HUES48 (cell line): ENCODE data around the gene MAP3K5.

Source experiments
- H3K27ac ChIP-seq: one replicate; pipeline ENCODE4 v1.7.0; 2013; ENCODE audit warnings: low read depth, low read length, inconsistent platforms
- H3K27me3 ChIP-seq: 2 replicates; pipeline ENCODE4 v1.6.1; 2013; ENCODE audit warnings: mild to moderate bottlenecking, low read length; ENCODE audit not compliant: control insufficient read depth, insufficient read depth
- H3K36me3 ChIP-seq: 2 replicates; pipeline ENCODE4 v1.6.1; 2013; ENCODE audit warnings: low read length; ENCODE audit not compliant: control insufficient read depth, insufficient read depth
- H3K4me1 ChIP-seq: 2 replicates; pipeline ENCODE4 v1.6.1; 2013; ENCODE audit warnings: mild to moderate bottlenecking, low read length; ENCODE audit not compliant: control insufficient read depth, insufficient read depth
- H3K4me3 ChIP-seq: 2 replicates; pipeline ENCODE4 v1.5.1; 2013; ENCODE audit warnings: mild to moderate bottlenecking, low read depth, low read length
- H3K9ac ChIP-seq: 2 replicates; pipeline ENCODE4 v1.6.1; 2013; ENCODE audit warnings: mild to moderate bottlenecking, low read depth, low read length, moderate library complexity
- H3K9me3 ChIP-seq: 2 replicates; pipeline ENCODE4 v1.6.1; 2013; ENCODE audit warnings: low read length; ENCODE audit not compliant: control insufficient read depth, insufficient read depth

The MAP3K5 gene

GRCh38 chr6:136729832-136730231 lies 62.4 kb downstream of the MAP3K5 start:
- no peaks in the 10 kb centered on the region for H3K36me3 ChIP-seq
- no peaks in the 10 kb centered on the region for H3K4me1 ChIP-seq
- H3K27ac ChIP-seq = no peak overlapping the region
- no peak overlapping the region for H3K9ac ChIP-seq
- no peaks in the 10 kb centered on the region for H3K27me3 ChIP-seq
- no peak overlapping the region for H3K4me3 ChIP-seq
- no peaks in the 10 kb centered on the region for H3K9me3 ChIP-seq

- H3K27me3 ChIP-seq = no peaks in the 10 kb centered on the region
- no peaks in the 10 kb centered on the region for H3K9me3 ChIP-seq
- H3K27ac ChIP-seq = no peak overlapping the region
- H3K4me3 ChIP-seq = no peak overlapping the region
- no peak overlapping the region for H3K9ac ChIP-seq
- no peaks in the 10 kb centered on the region for H3K36me3 ChIP-seq
- H3K4me1 ChIP-seq = no peaks in the 10 kb centered on the region
Measured at GRCh38 chr6:136728976-136729515, 63.2 kb downstream of the MAP3K5 start.

- no peak overlapping the region for H3K27ac ChIP-seq
Measured at GRCh38 chr6:136728033-136728939, 64.0 kb downstream of the MAP3K5 start.

GRCh38 chr6:136726837-136727557 lies 65.3 kb downstream of the MAP3K5 start:
- Histone ChIP-seq H3K9me3 (no peaks in the 10 kb centered on the region), H3K27me3 (no peaks in the 10 kb centered on the region), H3K4me1 (no peaks in the 10 kb centered on the region), H3K4me3 (no peak overlapping the region), H3K9ac (no peak overlapping the region), H3K27ac (no peak overlapping the region), H3K36me3 (no peaks in the 10 kb centered on the region)

More at GRCh38 chr6:136728033-136728939, 64.0 kb downstream of the MAP3K5 start:
- H3K36me3 ChIP-seq = no peaks in the 10 kb centered on the region
- H3K9ac ChIP-seq = no peak overlapping the region
- H3K9me3 ChIP-seq = no peaks in the 10 kb centered on the region
- no peak overlapping the region for H3K4me3 ChIP-seq
- H3K27me3 ChIP-seq = no peaks in the 10 kb centered on the region
- no peaks in the 10 kb centered on the region for H3K4me1 ChIP-seq

GRCh38 chr6:136725124-136725523 lies 67.2 kb downstream of the MAP3K5 start:
- H3K4me1 ChIP-seq = no peaks in the 10 kb centered on the region
- no peak overlapping the region for H3K4me3 ChIP-seq
- H3K9ac ChIP-seq = no peak overlapping the region
- no peak overlapping the region for H3K27ac ChIP-seq
- no peaks in the 10 kb centered on the region for H3K27me3 ChIP-seq
- H3K9me3 ChIP-seq = no peaks in the 10 kb centered on the region
- H3K36me3 ChIP-seq = no peaks in the 10 kb centered on the region

- no peak overlapping the region for H3K9ac ChIP-seq
- H3K27me3 ChIP-seq = no peaks in the 10 kb centered on the region
- 0 out of 2 replicates have a peak, but pooled peaks cover 3% of the 10 kb centered on the region for H3K4me1 ChIP-seq
- H3K36me3 ChIP-seq = no peaks in the 10 kb centered on the region
- H3K9me3 ChIP-seq = no peaks in the 10 kb centered on the region
- H3K27ac ChIP-seq = no peak overlapping the region
- no peak overlapping the region for H3K4me3 ChIP-seq
Measured at GRCh38 chr6:136723780-136724179, 68.5 kb downstream of the MAP3K5 start.

- H3K4me1 ChIP-seq = 0 out of 2 replicates have a peak, but pooled peaks cover 3% of the 10 kb centered on the region
- H3K9ac ChIP-seq = no peak overlapping the region
- no peaks in the 10 kb centered on the region for H3K36me3 ChIP-seq
- H3K27ac ChIP-seq = no peak overlapping the region
- no peaks in the 10 kb centered on the region for H3K9me3 ChIP-seq
- no peak overlapping the region for H3K4me3 ChIP-seq
- H3K27me3 ChIP-seq = no peaks in the 10 kb centered on the region
Measured at GRCh38 chr6:136721467-136721866, 70.8 kb downstream of the MAP3K5 start.

- Histone ChIP-seq H3K9me3 (no peaks in the 10 kb centered on the region), H3K4me1 (0 out of 2 replicates have a peak, but pooled peaks cover 3% of the 10 kb centered on the region), H3K36me3 (no peaks in the 10 kb centered on the region), H3K4me3 (no peak overlapping the region), H3K27me3 (no peaks in the 10 kb centered on the region), H3K27ac (no peak overlapping the region), H3K9ac (no peak overlapping the region)
Measured at GRCh38 chr6:136720045-136720770, 72.1 kb downstream of the MAP3K5 start.

- Histone ChIP-seq H3K9me3 (no peaks in the 10 kb centered on the region), H3K4me3 (no peak overlapping the region), H3K4me1 (0 out of 2 replicates have a peak, but pooled peaks cover 3% of the 10 kb centered on the region), H3K36me3 (no peaks in the 10 kb centered on the region), H3K27ac (peak overlapping the region; percentile 2), H3K9ac (no peak overlapping the region), H3K27me3 (no peaks in the 10 kb centered on the region)
Measured at GRCh38 chr6:136719280-136720044, 72.8 kb downstream of the MAP3K5 start.

- no peaks in the 10 kb centered on the region for H3K27me3 ChIP-seq
- no peaks in the 10 kb centered on the region for H3K9me3 ChIP-seq
- H3K36me3 ChIP-seq = no peaks in the 10 kb centered on the region
- H3K9ac ChIP-seq = no peak overlapping the region
- H3K4me3 ChIP-seq = no peak overlapping the region
- H3K27ac ChIP-seq = no peak overlapping the region
- 0 out of 2 replicates have a peak, but pooled peaks cover 3% of the 10 kb centered on the region for H3K4me1 ChIP-seq
Measured at GRCh38 chr6:136718476-136718875, 73.8 kb downstream of the MAP3K5 start.
